Bone marrow (tissue), 2 donors: ENCODE measurements around the gene SPCS1.
A peak's percentile ranks its signal among the peaks of the same experiment; 100 is the strongest.
"Not testable (repeated sequence)": the region's sequence is repeated elsewhere in the genome, so short reads cannot be mapped to it uniquely, and the experiment has no call there.

Experiments used
- DNase-seq, 2 donors: peaks; one replicate each; lab custom pipeline; 2025; lab: John Stamatoyannopoulos, UW

Gene SPCS1

GRCh38 chr3:52694528-52695189 lies 11.2 kb upstream of the SPCS1 start:
- no peak for DNase-seq

- DNase-seq: no peak
Observed at GRCh38 chr3:52695798-52696671, 9.9 kb upstream of the SPCS1 start.

GRCh38 chr3:52696830-52697631 lies 8.9 kb upstream of the SPCS1 start:
- no peak for DNase-seq

- no peak for DNase-seq
Observed at GRCh38 chr3:52697632-52697965, 8.3 kb upstream of the SPCS1 start.

- no peak for DNase-seq
Observed at GRCh38 chr3:52703341-52703740, 2.6 kb upstream of the SPCS1 start.

- no peak for DNase-seq
Observed at GRCh38 chr3:52704611-52705437, 1.1 kb upstream of the SPCS1 start.

- DNase-seq: no peak
Observed at GRCh38 chr3:52705438-52705687, 543 bp upstream of the SPCS1 start.

GRCh38 chr3:52707585-52707984 lies 1.7 kb downstream of the SPCS1 start:
- DNase-seq: no peak

- no peak for DNase-seq
Observed at GRCh38 chr3:52710512-52710911, 4.6 kb downstream of the SPCS1 start.

- DNase-seq: no peak
Observed at GRCh38 chr3:52712291-52713212, 6.6 kb downstream of the SPCS1 start.

GRCh38 chr3:52714335-52715302 lies 8.7 kb downstream of the SPCS1 start:
- no peak for DNase-seq

- DNase-seq: no peak
Observed at GRCh38 chr3:52715714-52716305, 9.9 kb downstream of the SPCS1 start.

GRCh38 chr3:52719618-52720017 lies 13.7 kb downstream of the SPCS1 start:
- DNase-seq: no peak

- DNase-seq: peak in 1 of 2 donors; percentile 91
Observed at GRCh38 chr3:52721002-52721729, 15.3 kb downstream of the SPCS1 start.

GRCh38 chr3:52721730-52722008 lies 15.8 kb downstream of the SPCS1 start:
- DNase-seq: no peak

- no peak for DNase-seq
Observed at GRCh38 chr3:52722491-52722890, 16.6 kb downstream of the SPCS1 start.

- no peak for DNase-seq
Observed at GRCh38 chr3:52723935-52724334, 18.0 kb downstream of the SPCS1 start.

- no peak for DNase-seq
Observed at GRCh38 chr3:52724511-52724910, 18.6 kb downstream of the SPCS1 start.

- DNase-seq: not testable (repeated sequence)
Observed at GRCh38 chr3:52728753-52729152, 22.8 kb downstream of the SPCS1 start.
